GM18507 (cell line): Measurements from ENCODE around the gene SGO2.
"Not testable (repeated sequence)": the region's sequence is repeated elsewhere in the genome, so short reads cannot be mapped to it uniquely, and the experiment has no call there.

Experiments used
- DNase-seq: peaks from one replicate; pipeline ENCODE4 v3.0.0; 2011; ENCODE audit warnings: low read depth; ENCODE audit not compliant: insufficient read length; ENCODE audit errors: extremely low spot score
- FAIRE-seq: peaks from 2 replicates; lab custom pipeline; 2011; peaks lifted over from hg19 to GRCh38; lab: Jason Lieb, UNC

SGO2 gene

GRCh38 chr2:200587007-200587616, 61.1 kb downstream of the SGO2 start:
- DNase-seq (no peak), FAIRE-seq (no peak)

- no peak for FAIRE-seq
- DNase-seq = no peak
Measured at GRCh38 chr2:200588076-200588678, 62.2 kb downstream of the SGO2 start.

GRCh38 chr2:200590090-200590489, 64.1 kb downstream of the SGO2 start:
- FAIRE-seq (no peak), DNase-seq (no peak)

- no peak for FAIRE-seq
- DNase-seq = no peak
Measured at GRCh38 chr2:200591308-200591707, 65.3 kb downstream of the SGO2 start.

- FAIRE-seq = no peak
- no peak for DNase-seq
Measured at GRCh38 chr2:200592406-200593075, 66.5 kb downstream of the SGO2 start.

- no peak for FAIRE-seq
- DNase-seq = no peak
Measured at GRCh38 chr2:200593905-200594304, 67.9 kb downstream of the SGO2 start.

GRCh38 chr2:200595913-200596312, 69.9 kb downstream of the SGO2 start:
- FAIRE-seq = no peak
- no peak for DNase-seq

- DNase-seq = no peak
- no peak for FAIRE-seq
Measured at GRCh38 chr2:200596774-200597570, 71.0 kb downstream of the SGO2 start.

GRCh38 chr2:200599206-200599605, 73.2 kb downstream of the SGO2 start:
- FAIRE-seq (no peak), DNase-seq (no peak)

GRCh38 chr2:200600549-200601225, 74.7 kb downstream of the SGO2 start:
- DNase-seq = no peak
- FAIRE-seq = no peak

- DNase-seq (no peak), FAIRE-seq (no peak)
Measured at GRCh38 chr2:200602584-200602983, 76.6 kb downstream of the SGO2 start.

- FAIRE-seq (no peak), DNase-seq (no peak)
Measured at GRCh38 chr2:200603972-200604371, 78.0 kb downstream of the SGO2 start.

- FAIRE-seq = no peak
- DNase-seq = no peak
Measured at GRCh38 chr2:200604571-200605255, 78.7 kb downstream of the SGO2 start.

GRCh38 chr2:200608341-200609027, 82.5 kb downstream of the SGO2 start:
- FAIRE-seq = no peak
- DNase-seq = no peak

- FAIRE-seq = no peak
- no peak for DNase-seq
Measured at GRCh38 chr2:200609028-200609614, 83.1 kb downstream of the SGO2 start.

GRCh38 chr2:200610217-200610616, 84.2 kb downstream of the SGO2 start:
- not testable (repeated sequence) for DNase-seq, FAIRE-seq

- no peak for DNase-seq
- FAIRE-seq = no peak
Measured at GRCh38 chr2:200613692-200614091, 87.7 kb downstream of the SGO2 start.

GRCh38 chr2:200614249-200614648, 88.2 kb downstream of the SGO2 start:
- no peak for DNase-seq
- FAIRE-seq = no peak
